Ishikawa (cell line): ENCODE measurements around the gene CNTF.

Experiments
- CEBPB ChIP-seq: IDR thresholded peaks from 2 replicates; pipeline ENCODE4 v1.6.1; 2012
- CREB1 ChIP-seq: IDR thresholded peaks from 2 replicates; pipeline ENCODE4 v1.6.1; 2012; ENCODE audit warnings: low read depth
- EGR1 ChIP-seq: IDR thresholded peaks from 2 replicates; pipeline ENCODE4 v1.6.1; 2012
- EP300 ChIP-seq: IDR thresholded peaks from 2 replicates; pipeline ENCODE4 v1.6.1; 2012; ENCODE audit warnings: borderline replicate concordance
- FOXM1 ChIP-seq: IDR thresholded peaks from 2 replicates; pipeline ENCODE4 v1.6.1; 2012; ENCODE audit warnings: low read depth, borderline replicate concordance
- MAX ChIP-seq: IDR thresholded peaks from 2 replicates; pipeline ENCODE4 v1.6.1; 2012
- NFIC ChIP-seq: IDR thresholded peaks from 2 replicates; pipeline ENCODE4 v1.6.1; 2012
- RAD21 ChIP-seq: IDR thresholded peaks from 2 replicates; pipeline ENCODE4 v1.6.1; 2012; ENCODE audit warnings: low read depth
- REST ChIP-seq: IDR thresholded peaks from 2 replicates; pipeline ENCODE4 v1.6.1; 2012; ENCODE audit warnings: low read depth, mild to moderate bottlenecking
- TAF1 ChIP-seq: IDR thresholded peaks from 2 replicates; pipeline ENCODE4 v1.6.1; 2012; ENCODE audit warnings: low read depth, mild to moderate bottlenecking
- TCF12 ChIP-seq: IDR thresholded peaks from 2 replicates; pipeline ENCODE4 v1.6.1; 2012; ENCODE audit warnings: low read depth
- TEAD4 ChIP-seq: IDR thresholded peaks from 2 replicates; pipeline ENCODE4 v1.6.1; 2012
- USF1 ChIP-seq: IDR thresholded peaks from 2 replicates; pipeline ENCODE4 v1.6.1; 2012
- YY1 ChIP-seq: IDR thresholded peaks from 2 replicates; pipeline ENCODE4 v1.6.1; 2012; ENCODE audit warnings: low read depth
- ZBTB7A ChIP-seq: IDR thresholded peaks from 2 replicates; pipeline ENCODE4 v1.6.1; 2012; ENCODE audit warnings: low read depth

CNTF gene

GRCh38 chr11:58600510-58600909 lies 22.0 kb upstream of the CNTF start:
- no peak for TF ChIP-seq CREB1
- no peak for TF ChIP-seq TEAD4
- no peak for TF ChIP-seq TAF1
- TF ChIP-seq REST: no peak
- TF ChIP-seq MAX: no peak
- no peak for TF ChIP-seq EP300
- no peak for TF ChIP-seq TCF12
- TF ChIP-seq FOXM1: no peak
- TF ChIP-seq EGR1: no peak
- no peak for TF ChIP-seq ZBTB7A
- TF ChIP-seq YY1: no peak
- TF ChIP-seq RAD21: no peak
- TF ChIP-seq CEBPB: no peak
- TF ChIP-seq NFIC: no peak
- no peak for TF ChIP-seq USF1

GRCh38 chr11:58606930-58607714 lies 15.3 kb upstream of the CNTF start:
- TF ChIP-seq USF1 (no peak), ZBTB7A (no peak), EGR1 (no peak), YY1 (no peak), RAD21 (no peak), TAF1 (no peak), CEBPB (no peak), EP300 (no peak), CREB1 (no peak), NFIC (no peak), FOXM1 (no peak)

- TF ChIP-seq REST: no peak
- no peak for TF ChIP-seq TEAD4
- TF ChIP-seq CREB1: no peak
- TF ChIP-seq TAF1: no peak
- TF ChIP-seq EGR1: no peak
- no peak for TF ChIP-seq ZBTB7A
- TF ChIP-seq YY1: no peak
- TF ChIP-seq USF1: no peak
- TF ChIP-seq CEBPB: no peak
- TF ChIP-seq EP300: no peak
- no peak for TF ChIP-seq NFIC
- TF ChIP-seq TCF12: no peak
- no peak for TF ChIP-seq MAX
- no peak for TF ChIP-seq FOXM1
- no peak for TF ChIP-seq RAD21
Observed at GRCh38 chr11:58608331-58608730, 14.1 kb upstream of the CNTF start.

GRCh38 chr11:58609723-58610122 lies 12.7 kb upstream of the CNTF start:
- no peak for TF ChIP-seq REST
- TF ChIP-seq FOXM1: no peak
- no peak for TF ChIP-seq CREB1
- TF ChIP-seq ZBTB7A: no peak
- no peak for TF ChIP-seq USF1
- TF ChIP-seq CEBPB: no peak
- TF ChIP-seq EP300: no peak
- no peak for TF ChIP-seq EGR1
